Small intestine (tissue), 7 donors: ENCODE results near the gene TAF4B. TPM values are rescaled to one million over a fixed set of nuclear protein-coding genes. Genes with fewer than 3 reads are reported as not detected.
"Not testable (repeated sequence)": the region's sequence is repeated elsewhere in the genome, so short reads cannot be mapped to it uniquely, and the experiment has no call there.

Experiments used
- DNase-seq, 2 donors: peaks; one replicate each; pipeline versions ENCODE4 v3.0.0 to v3.0.0-alpha.2; 2013
- FAIRE-seq: peaks from 2 replicates; lab custom pipeline; 2012; peaks lifted over from hg19 to GRCh38; lab: Jason Lieb, UNC
- H3K27ac ChIP-seq, 3 donors: one replicate each; pipeline ENCODE4 v1.5.1; 2013; ENCODE audit warnings: low read length in 2 of 3, mild to moderate bottlenecking in 2 of 3, control low read depth in 1 of 3, inconsistent platforms in 1 of 3, low read depth in 1 of 3, moderate library complexity in 1 of 3
- H3K27me3 ChIP-seq, 3 donors: one replicate each; pipeline ENCODE4 v1.6.1; 2013; ENCODE audit warnings: low read length in 3 of 3, inconsistent platforms in 1 of 3; ENCODE audit not compliant: control insufficient read depth in 3 of 3, insufficient read depth in 3 of 3
- H3K36me3 ChIP-seq, 3 donors: one replicate each; pipeline ENCODE4 v1.6.1; 2013; ENCODE audit warnings: low read length in 3 of 3, inconsistent platforms in 1 of 3, low read depth in 1 of 3, mild to moderate bottlenecking in 1 of 3, moderate library complexity in 1 of 3; ENCODE audit not compliant: control insufficient read depth in 3 of 3, insufficient read depth in 2 of 3
- H3K4me1 ChIP-seq, 3 donors: one replicate each; pipeline ENCODE4 v1.6.1; 2013; ENCODE audit warnings: low read length in 2 of 3, inconsistent platforms in 1 of 3, low read depth in 1 of 3, mild to moderate bottlenecking in 1 of 3, moderate library complexity in 1 of 3; ENCODE audit not compliant: control insufficient read depth in 3 of 3, insufficient read depth in 2 of 3
- H3K4me3 ChIP-seq, 3 donors: one replicate each; pipeline ENCODE4 v1.5.1; 2013; ENCODE audit warnings: low read length in 3 of 3, control low read depth in 1 of 3, inconsistent platforms in 1 of 3, low read depth in 1 of 3, mild to moderate bottlenecking in 1 of 3, moderate library complexity in 1 of 3
- H3K9me3 ChIP-seq, 2 donors: one replicate each; pipeline ENCODE4 v1.6.1; 2013; ENCODE audit warnings: low read depth in 1 of 2, low read length in 1 of 2; ENCODE audit not compliant: control insufficient read depth in 2 of 2, insufficient read depth in 1 of 2
- WGBS, 3 donors: extraction: QIAGEN DNeasy Blood & Tissue Kit; methylation state at CpG; one replicate each; pipeline ENCODE4 v1.1.7; 2013; 5-methylcytosine and 5-hydroxymethylcytosine counted together
- polyA plus RNA-seq, 4 donors: library from polyadenylated mRNA; stranded (reverse) in 3 of 4; unstranded in 1 of 4; fragments of 200-250 nt in 3 of 4; fragments of 120-200 nt in 1 of 4; gene quantifications; one replicate each; pipeline versions ENCODE4 v1.2.1 to v1.2.3, GENCODE V29; 2013
- donor health status: healthy with polysubstance abuse.
- donor health status: control.
- donor health status: control.
- donor health status: Bipolar disorder and iron deficiency.
- donor health status: healthy.

Gene TAF4B
- polyA plus RNA-seq, 4 donors = 0.22 to 3.4 (median 1.7) TPM

- not testable (repeated sequence) for H3K27me3 ChIP-seq, FAIRE-seq, H3K27ac ChIP-seq, H3K4me1 ChIP-seq, H3K9me3 ChIP-seq, DNase-seq, H3K4me3 ChIP-seq, H3K36me3 ChIP-seq
- WGBS, 3 donors = 77 to 85% (median 83%) methylated on average over 8 of the region's 9 CpGs
Measured at GRCh38 chr18:26202001-26202400, 24.2 kb upstream of the TAF4B start.

DNA sequence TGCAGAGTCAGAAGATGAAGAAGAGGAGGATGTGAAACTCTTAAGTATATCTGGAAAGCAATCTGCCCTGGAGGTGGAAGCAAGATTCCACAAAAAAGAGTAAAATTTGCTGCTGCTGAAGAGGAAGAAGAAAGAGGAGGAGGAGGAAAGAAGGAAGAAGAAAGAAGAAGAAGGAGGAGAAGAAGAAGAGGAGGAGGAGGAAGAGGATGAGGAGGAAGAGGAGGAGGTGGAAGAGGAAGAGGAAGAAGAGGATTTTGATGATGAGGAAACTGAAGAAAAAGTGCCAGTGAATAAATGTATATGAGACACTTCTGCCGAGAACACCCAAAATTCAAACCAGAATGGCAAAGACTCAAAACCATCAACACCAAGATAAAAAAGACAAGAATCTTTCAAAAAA is 20.9 kb upstream of the TAF4B start:
- 81 to 93% (median 91%) methylated on average over 1 of the region's 1 CpG for WGBS, 3 donors
- H3K27ac ChIP-seq = no peak overlapping the region
- DNase-seq (no peak), FAIRE-seq (no peak)
- H3K4me3 ChIP-seq = no peak overlapping the region
- no peaks in the 10 kb centered on the region for H3K36me3 ChIP-seq
- no peaks in the 10 kb centered on the region for H3K27me3 ChIP-seq
- H3K4me1 ChIP-seq = no peaks in the 10 kb centered on the region
- no peaks in the 10 kb centered on the region for H3K9me3 ChIP-seq

DNA sequence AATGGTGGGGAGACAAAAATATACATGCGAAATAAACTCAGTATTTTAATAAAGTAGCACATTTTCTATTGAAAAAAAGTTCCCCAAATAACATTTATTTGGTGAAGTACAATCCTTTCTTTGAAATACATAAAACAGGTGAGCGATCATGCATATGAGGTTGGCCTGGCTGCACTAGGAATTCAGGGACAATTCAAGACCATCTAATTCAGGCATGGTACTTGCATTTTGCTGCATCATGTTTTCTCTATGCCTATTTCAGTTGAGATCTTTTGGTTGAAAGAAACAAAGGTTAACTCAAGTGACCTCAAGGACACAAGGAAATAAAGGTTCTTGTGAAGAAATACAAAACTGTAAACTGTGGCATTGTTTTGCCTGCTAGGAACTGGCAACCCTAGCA is 19.8 kb upstream of the TAF4B start:
- no peak overlapping the region for H3K4me3 ChIP-seq
- no peaks in the 10 kb centered on the region for H3K36me3 ChIP-seq
- DNase-seq (no peak), FAIRE-seq (no peak)
- no peak overlapping the region for H3K27ac ChIP-seq
- H3K4me1 ChIP-seq = no peaks in the 10 kb centered on the region
- H3K9me3 ChIP-seq = no peaks in the 10 kb centered on the region
- H3K27me3 ChIP-seq = no peaks in the 10 kb centered on the region
- WGBS, 3 donors = 93 to 96% (median 94%) methylated on average over 2 of the region's 2 CpGs

DNA sequence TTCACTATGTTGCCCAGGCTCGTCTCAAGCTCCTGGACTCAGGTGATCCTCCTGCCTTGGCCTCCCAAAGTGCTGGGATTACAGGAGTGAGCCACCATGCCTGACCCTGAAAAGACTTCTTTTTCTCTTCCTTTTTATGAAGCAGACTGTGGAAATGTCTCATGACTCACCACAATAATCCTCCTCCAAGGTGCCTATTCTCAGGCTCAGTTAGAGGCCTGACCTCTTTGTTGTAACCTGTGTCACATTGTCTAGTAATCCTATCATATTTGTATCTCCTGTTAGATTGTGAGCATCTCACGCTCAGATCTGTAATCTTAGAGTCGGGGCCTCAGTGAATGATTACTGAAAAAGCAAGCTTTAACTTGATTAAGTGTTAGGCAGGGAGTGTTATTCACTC is 18.3 kb upstream of the TAF4B start:
- WGBS, 3 donors = 72 to 73% (median 72%) methylated on average over 3 of the region's 3 CpGs
- H3K27me3 ChIP-seq = no peaks in the 10 kb centered on the region
- H3K27ac ChIP-seq = no peak overlapping the region
- FAIRE-seq (no peak), DNase-seq (no peak)
- H3K36me3 ChIP-seq = no peaks in the 10 kb centered on the region
- H3K9me3 ChIP-seq = no peaks in the 10 kb centered on the region
- no peak overlapping the region for H3K4me3 ChIP-seq
- no peaks in the 10 kb centered on the region for H3K4me1 ChIP-seq

- no peak for FAIRE-seq
- WGBS, 3 donors = 52 to 75% (median 62%) methylated on average over 2 of the region's 2 CpGs
- Histone ChIP-seq H3K27ac (no peak overlapping the region), H3K36me3 (no peaks in the 10 kb centered on the region), H3K4me1 (no peaks in the 10 kb centered on the region), H3K4me3 (no peak overlapping the region), H3K9me3 (no peaks in the 10 kb centered on the region), H3K27me3 (no peaks in the 10 kb centered on the region)
- DNase-seq = no peak
Measured at GRCh38 chr18:26208977-26209376, 17.3 kb upstream of the TAF4B start.

DNA sequence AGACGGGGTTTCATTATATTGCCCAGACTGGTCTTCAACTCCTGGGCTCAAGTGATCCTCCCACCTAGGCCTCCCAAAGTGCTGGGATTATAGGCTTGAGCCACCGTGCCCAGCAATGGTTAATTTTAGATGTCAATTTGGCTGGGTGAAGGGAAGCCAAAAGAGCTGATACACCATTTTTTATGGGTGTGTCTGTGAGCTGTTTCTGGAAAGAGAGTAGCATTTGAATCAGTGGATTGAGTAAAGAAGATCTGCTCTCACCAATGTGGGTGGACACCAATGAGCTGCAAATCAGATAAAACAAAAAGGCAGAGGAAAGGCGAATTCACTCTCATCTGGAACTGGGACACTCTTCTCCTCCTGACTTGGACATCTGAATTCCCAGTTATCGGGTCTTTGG is 16.1 kb upstream of the TAF4B start:
- WGBS, 3 donors = 89 to 91% (median 91%) methylated on average over 4 of the region's 4 CpGs

GRCh38 chr18:26215247-26215970 is 10.8 kb upstream of the TAF4B start:
- no peaks in the 10 kb centered on the region for H3K9me3 ChIP-seq
- H3K27me3 ChIP-seq = no peaks in the 10 kb centered on the region
- 39 to 49% (median 43%) methylated on average over 7 of the region's 7 CpGs for WGBS, 3 donors
- H3K4me1 ChIP-seq = no peaks in the 10 kb centered on the region
- no peak overlapping the region for H3K27ac ChIP-seq
- DNase-seq = no peak
- H3K4me3 ChIP-seq = no peak overlapping the region
- FAIRE-seq = no peak
- H3K36me3 ChIP-seq = no peaks in the 10 kb centered on the region

More for the DNA sequence above, 16.1 kb upstream of the TAF4B start:
- Histone ChIP-seq H3K9me3 (no peaks in the 10 kb centered on the region), H3K4me3 (no peak overlapping the region), H3K27ac (no peak overlapping the region), H3K27me3 (no peaks in the 10 kb centered on the region), H3K4me1 (no peaks in the 10 kb centered on the region), H3K36me3 (no peaks in the 10 kb centered on the region)
- FAIRE-seq = no peak
- no peak for DNase-seq

GRCh38 chr18:26225022-26225693 is 1.1 kb upstream of the TAF4B start:
- Histone ChIP-seq H3K4me3 (no peak overlapping the region), H3K27me3 (peaks cover 0 to 4% (median 0%) of the 10 kb centered on the region in 3 donors), H3K36me3 (no peaks in the 10 kb centered on the region), H3K27ac (no peak overlapping the region), H3K9me3 (no peaks in the 10 kb centered on the region), H3K4me1 (peaks cover 0 to 6% (median 0%) of the 10 kb centered on the region in 3 donors)
- no peak for FAIRE-seq
- no peak for DNase-seq
- 76 to 81% (median 78%) methylated on average over 7 of the region's 7 CpGs for WGBS, 3 donors
